Measurements from ENCODE around the gene EFHD1.
"Not testable (repeated sequence)": the region's sequence is repeated elsewhere in the genome, so short reads cannot be mapped to it uniquely, and the experiment has no call there.

EFHD1 gene

DNA sequence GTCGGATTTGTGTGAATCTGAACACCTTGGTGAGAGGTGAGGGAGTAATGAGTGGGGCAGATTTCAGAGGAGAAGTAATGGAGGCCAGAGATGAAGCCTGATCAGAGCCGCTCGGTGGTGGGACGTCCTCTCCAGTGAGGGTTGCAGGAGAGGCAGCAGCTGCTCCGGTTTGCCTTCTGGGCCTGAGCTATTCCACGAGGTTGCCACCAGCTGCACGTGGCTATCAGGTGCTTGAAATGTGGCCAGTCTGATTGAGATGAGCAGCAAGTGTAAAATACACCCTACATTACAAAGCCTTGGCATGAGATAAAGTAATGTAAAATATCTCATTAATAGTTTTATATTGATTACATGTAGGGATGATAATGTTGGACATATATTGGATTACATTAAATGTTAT, 10.8 kb upstream of the EFHD1 start:
- no peak for DNase-seq

DNA sequence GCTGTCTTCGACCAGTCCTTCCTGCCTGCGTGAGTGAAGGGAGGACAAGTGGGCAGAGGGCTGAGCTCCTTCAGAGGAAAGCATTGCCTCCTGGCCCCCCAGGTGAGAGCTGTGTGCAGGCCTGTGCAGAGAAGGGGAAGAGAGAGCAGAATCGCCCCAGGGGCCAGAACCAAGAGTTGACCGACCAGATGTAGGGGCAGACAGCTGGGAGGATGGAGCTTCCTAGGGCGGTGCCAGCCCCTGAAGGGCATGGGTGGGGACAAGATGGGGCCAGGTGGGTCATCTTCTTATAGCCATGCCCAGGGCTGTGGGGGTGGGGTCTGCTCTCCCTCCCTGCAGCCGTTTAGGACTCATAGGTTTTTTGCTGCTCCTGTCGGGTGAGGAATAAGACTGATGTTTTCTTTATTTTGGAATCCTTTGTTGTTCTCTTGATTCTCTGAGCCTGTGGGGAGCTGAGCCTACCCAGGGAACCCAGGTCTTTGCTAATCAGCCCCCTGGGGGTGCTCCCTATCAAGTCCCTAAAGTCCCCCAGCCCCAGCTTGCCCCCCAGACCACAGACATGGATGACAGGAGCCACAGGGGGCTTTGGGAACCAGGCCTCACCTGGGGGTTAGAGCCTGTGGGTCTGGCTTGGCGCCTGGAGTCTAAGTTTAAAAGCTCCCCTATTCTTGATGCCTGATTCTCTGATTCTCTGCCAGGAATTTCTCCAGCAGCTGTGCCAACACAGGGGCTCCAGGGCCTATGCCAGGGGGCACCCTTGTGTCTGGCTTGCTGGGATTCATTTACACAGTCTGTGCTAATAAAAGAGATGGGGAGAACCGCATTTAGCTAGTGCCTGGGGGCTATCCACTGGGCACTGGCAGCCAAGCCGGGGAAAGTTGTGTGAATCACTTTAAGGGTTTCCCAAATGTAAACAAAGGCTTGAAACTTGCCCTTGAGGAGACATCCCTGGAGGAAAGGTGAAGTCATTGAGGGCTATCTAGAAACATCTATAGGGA, 9.3 kb upstream of the EFHD1 start:
- no peak for DNase-seq

DNA sequence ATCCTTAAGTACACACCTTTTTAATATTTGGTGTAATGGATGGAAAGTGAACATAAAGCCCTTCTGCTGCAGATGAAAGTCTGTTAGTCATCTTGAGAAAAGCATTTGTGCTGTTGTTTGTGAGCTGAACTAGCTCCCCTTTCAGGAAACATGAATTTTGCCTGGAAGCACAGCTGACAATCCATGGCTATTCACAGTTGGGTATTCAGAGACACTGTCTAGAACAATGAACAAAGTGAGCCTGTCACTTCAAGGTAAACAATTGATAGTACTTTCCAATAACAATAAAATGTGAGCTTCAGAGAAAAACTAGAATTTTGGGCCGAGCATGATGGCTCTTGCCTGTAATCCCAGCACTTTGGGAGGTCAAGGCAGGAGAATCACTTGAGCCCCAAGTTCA, 6.8 kb upstream of the EFHD1 start:
- peak; percentile 38 for DNase-seq

DNA sequence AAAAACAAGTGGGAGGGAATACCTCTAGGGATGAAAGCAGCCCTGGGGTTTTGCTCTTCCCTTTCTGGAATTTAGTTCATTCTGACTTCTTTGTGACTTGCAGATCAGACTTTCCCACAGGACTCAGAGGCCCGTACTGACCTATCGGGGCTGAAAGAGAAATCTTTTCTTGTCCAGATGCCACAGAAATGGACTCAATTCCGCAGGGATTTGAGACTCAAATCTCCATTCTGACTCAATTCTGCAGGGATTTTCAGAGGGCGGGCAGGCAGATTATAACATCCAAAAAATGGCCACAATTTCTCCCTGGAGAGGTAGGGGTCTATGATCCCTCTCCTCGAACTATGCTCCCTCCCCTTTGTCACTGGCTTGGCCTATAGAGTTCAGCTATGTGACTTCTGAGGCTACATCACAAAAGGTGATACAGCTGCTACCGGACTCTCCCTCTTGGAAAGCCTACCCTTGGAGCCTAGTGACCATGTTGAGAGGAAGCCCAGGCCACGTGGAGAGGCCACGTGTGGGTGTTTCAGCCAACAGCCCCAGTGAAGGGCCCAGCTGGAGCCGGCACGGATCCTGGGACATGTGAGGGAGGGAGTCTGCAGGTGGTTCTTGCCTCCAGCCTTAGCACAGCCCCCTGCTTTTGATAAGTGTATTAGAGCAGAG, 4.8 kb upstream of the EFHD1 start:
- peak; percentile 82 for DNase-seq

DNA sequence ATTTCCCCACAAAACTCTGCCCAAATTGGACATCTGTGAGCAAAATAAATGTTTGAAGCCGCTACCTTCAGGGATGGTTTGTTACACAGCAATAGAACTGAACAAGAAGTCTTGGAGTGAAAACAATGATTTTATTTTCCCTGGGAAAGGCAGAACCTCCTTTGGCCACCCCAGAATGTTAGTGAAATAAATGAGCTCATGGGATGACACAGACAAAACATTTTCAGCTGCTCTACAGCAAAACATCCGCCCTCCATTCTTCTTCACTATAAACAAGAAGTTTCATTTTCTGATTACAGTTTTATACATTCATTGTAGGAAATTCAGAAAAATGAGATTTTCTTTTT, 4.3 kb upstream of the EFHD1 start:
- DNase-seq = peak; percentile 82

DNA sequence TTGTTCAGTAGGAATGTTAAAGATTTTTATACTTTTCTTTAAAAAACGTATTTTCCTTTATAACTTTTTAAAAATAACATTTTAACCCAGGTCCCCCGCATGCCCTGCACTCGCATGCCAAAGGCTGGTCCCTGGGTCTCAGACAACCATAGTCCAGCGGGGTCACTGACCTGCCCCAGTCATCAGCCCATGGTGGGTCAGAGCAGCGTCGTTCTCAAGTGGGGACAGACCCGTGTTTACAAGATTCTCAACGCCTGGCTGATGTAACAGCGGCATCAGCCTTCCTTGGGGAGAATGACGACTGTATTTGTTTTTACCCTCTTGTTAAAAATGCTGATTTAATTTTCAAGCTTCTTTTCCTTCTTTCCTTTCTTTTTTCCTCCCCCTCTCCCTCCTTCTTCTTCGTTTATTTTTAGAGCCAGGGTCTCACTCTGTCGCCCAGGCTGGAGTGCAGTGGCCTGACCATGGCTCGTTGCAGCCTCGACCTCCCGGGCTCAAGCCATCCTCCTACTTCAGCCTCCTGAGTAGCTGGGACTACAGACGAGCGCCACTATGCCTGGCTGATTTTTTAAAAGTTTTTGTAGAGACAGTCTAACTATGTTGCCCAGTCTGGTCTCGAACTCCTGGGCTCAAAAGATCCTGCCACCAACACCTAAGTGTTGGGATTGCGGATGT, 1.0 kb upstream of the EFHD1 start:
- no peak for DNase-seq

DNA sequence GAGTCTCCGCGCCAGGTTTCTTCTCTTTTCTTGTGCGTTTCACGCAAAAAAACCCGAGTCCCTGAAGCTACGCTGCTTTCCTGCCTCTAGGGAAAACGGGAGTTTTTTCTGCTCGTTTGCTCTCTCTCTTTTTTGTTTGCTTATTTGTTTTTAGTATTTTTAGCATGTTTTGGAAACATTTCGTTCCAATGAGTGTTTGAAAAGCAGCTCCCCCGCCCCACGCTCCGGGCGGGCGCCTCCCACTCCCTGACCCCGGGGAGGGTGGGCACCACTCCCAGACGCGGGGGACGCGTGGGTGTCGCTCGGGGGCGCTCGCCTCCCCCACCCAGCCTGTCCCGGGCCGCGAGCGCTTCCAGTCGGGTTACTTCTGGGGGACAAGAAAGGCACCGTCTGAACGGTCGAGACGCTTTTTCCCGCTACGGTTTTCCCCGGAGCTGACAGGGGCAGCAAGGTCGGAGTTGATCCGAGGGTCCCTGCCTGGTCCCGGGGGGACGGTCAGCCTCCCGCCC, 446 bp upstream of the EFHD1 start:
- DNase-seq = peak; percentile 90

DNA sequence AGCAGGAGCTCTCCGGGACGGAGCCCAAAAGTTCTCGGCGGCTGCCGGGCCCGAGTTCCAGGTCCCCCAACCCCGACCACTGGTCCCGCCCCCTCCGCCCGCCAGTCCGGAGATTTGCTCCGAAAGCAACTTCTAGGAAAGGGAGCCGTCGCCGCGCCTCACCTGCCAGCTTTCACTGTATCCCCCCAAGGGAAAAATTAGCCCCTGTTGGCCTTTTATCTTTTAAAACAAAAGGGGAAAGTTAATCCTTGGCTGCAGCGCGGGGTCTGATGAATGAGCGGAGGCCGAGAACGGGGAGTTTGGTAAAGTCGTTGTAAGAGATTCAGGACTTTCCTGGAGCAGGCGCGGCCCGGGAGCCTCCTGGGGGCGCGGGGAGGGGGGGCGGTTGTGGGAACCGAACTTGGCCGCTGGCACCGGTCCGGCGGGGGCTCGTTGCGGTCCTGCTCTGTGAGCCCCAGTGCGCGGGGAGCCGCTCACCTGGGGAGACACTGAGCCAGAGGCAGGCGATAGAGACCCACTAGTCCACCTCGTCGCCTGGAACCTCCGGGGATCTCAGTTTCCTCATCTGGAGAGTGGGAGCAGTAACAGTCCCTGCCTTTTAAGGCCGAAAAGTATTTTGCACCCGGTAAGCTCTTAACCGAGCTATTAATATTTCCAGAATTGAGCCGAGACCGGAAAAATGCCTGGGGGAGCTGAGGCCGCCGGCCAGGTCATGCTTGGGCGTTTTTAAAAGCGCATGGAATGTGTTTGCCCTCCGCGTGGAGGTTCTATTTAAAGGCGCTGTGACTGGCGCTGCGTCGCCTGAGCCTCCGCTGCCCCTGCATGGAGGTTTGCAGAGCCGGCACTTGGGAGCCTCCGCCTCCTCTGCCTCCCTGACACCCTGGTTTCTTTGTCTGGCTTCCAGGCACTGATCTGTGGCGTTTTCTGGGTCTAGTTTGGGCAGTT, 1.1 kb downstream of the EFHD1 start:
- DNase-seq = no peak

DNA sequence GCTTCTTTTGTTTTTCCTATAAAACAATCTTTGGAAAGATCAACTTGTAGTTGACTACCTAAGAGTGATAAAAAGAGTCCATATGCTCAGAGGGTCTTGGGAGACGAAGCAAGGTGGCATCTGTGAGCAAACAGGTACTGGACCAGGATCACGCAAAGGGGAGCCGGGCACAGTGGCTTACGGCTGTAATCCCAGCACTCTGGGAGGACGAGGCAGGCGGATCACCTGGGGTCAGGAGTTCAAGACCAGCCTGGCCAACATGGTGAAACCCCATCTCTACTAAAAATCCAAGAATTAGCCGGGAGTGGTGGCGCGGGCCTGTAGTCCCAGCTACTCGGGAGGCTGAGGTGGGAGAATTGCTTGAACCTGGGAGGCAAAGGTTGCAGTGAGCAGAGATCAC, 2.0 kb downstream of the EFHD1 start:
- DNase-seq = not testable (repeated sequence)

DNA sequence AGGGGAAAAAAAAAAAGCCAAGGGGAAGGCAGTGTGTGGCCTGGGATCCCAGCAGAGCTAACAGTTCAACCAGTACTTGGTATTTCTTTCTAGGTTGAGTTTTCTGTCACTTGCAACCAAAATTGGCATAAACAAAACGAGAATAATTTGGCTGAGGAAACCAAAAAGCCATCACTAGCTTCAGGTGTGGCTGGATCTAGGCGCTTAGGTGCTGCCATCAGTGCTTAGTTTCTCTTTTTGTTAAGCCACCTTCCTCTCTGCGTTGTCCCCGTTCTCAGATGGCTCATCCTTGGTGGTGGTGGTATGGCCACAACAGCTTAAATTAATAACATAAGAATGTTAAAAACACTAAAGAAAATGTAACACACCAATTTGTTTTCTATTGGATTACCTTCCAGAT, 2.4 kb downstream of the EFHD1 start:
- DNase-seq = no peak

DNA sequence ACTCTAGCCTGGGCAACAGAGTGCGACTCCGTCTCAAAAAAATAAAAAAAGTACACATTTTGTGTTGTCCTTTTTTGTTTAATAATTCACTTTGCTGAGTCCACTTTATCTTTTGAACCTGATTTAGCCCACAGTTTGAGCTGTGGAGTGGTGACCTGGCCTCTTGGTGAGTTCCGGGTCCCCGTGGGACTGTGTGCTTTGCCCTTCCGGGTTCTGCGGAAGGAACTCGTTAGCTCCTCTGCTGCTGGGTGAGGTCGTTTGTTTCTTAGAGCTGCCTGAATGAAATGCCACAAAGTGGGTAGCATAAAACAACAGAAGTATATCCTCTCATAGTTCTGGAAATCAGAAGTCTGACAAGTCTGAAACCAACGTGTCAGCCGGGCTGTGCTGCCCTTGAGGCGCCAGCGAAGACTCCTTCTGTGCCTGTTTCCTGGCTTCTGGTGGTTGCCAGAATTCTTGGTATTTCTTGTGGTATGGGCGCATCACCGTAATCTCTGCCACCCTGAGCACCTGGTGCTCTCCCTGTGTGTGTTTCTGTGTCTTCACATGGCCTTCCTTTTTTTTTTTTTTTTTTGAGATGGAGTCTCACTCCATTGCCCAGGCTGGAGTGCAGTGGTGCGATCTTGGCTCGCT, 3.5 kb downstream of the EFHD1 start:
- no peak for DNase-seq

DNA sequence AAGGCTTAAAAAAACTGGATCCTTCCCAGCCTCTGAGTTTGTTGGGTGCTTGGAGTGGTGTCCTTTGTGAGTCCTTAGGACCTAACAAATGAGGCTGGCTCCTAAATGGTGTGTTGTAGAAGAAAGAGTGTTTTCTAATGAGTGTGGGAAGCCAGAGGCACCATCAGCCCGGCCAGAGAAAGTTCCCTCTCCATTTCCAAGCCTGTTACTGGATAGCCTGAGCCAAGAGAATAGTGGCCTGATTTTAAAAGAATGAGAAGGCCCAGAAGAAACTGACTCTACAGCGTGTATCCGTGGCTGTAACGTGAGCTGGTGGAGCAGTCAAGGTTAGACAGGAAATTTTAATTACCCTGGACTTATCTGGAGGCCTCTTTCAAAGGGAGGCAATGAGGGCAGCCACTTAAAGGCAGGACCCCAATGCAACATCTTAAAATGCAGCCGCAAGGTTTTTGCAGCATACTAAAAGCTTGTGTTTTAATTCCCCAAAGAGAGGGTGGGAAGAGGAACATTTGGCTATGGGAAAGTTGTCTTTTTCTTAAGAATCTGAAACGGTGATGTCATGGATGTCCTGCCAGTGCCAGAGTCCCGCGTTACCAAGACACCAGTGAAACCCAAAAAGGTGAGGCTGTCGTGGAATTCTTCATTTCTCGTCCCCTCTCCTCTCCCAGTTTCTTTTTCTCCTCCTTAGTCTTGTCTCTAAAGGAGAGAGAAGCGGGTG, 4.6 kb downstream of the EFHD1 start:
- DNase-seq = peak; percentile 49

DNA sequence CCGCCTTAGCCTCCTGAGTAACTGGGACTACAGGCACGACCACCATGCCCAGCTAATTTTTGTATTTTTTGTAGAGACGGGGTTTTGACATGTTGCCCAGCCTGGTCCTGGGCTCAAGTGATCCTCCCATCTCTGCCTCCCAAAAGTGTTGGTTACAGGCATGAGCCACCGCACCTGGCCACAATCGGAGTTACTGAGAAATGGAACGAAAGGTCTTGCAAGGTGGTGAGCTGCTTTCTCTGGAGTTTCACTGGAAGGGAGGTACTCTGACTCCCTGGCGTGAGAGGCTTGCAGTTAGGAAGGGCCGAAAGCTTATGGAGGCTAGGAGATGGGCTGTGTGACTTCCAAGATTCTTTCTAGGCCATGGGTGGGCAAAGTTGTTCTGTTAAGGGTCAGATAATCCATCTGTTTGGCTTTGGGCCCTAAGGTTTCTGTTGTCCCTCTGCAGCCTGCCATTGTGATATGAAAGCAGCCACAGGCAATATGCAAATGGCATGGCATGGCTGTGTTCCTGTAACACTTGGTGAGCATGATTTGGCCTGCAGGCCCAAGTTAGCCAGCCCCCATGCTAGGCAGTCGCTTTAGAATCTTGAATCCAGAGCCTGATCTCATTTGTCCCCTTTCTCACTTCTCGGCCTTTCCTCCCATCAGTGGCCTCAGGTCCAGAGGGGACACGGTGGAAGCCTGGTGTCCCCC, 7.9 kb downstream of the EFHD1 start:
- no peak for DNase-seq

DNA sequence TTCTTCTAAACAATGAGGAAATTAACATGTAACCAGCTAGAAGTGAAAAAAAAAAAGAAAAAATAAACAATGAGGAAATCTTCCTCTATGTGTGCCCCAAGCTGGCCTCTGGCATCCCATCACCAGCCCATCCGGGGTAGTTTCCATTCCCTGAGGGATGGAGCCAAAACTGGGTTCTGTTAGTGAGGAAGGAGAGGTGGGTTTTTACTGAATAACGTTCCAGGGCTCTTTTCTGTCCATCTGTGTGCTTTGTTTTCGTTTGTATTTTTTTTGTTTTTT, 9.7 kb downstream of the EFHD1 start:
- DNase-seq = no peak

DNA sequence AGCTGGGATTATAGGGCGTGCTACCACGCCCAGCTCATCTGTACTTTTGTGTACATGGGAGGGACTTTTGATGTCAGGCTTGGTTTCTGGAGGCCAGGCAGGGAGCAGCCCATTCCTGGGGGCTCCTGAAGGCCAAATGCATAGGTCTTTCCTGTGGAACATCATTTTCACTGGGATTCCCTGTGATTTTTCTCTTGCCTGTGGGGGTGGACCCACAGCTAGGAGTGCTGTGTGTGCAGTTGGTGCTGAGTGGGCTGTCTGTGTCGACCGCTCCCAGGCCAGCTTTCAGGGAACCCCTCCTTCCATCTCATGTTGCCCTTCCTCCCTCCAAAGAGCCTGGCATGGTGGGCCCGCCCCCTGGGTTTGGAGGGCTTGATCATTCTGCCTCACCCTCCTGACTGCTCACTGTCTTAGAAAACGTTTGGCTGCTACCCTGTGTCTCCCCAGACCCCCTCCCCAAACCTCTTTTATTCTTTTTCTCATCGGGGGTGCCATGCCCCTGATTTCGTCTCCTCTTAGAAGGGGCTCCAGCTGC, 10.5 kb downstream of the EFHD1 start:
- no peak for DNase-seq

DNA sequence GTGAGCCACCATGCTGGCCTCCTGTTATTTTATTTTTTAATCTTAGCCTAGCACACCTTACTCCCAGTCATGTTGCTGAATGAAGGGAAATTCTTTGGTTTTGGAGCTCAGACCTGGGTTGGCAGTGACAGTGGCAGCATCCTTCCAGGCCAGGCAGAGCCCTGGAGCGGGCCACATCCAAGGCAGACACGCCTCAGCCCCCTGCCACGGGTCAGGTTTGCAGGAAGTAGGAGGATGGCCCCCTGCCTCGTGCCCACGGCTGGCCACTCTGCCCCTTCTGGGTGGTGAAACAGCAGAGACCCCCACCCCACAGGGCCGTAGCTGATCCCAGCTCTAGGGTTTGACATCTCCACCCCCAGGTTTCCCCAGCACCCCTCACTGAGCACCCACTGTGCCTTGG, 11.7 kb downstream of the EFHD1 start:
- no peak for DNase-seq

DNA sequence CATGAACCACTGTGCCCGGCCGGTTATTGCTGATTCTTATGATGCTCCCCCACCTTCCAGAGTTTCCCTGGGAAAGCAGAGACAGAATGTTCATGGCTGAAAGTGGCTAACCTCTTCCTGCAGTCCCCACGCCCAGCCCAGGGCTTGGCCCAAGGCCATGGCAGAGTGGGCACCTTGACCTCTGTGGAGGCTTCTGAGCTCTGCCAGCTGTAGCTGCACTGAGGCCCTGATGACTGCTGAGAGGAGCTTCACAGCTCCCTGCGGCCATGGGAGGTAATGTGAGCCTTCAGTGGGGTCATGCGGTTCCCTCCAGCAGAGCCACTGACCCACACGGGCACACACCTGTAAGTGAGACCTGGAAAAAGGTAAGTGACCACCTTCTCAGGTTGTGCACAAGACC, 13.3 kb downstream of the EFHD1 start:
- DNase-seq = no peak

DNA sequence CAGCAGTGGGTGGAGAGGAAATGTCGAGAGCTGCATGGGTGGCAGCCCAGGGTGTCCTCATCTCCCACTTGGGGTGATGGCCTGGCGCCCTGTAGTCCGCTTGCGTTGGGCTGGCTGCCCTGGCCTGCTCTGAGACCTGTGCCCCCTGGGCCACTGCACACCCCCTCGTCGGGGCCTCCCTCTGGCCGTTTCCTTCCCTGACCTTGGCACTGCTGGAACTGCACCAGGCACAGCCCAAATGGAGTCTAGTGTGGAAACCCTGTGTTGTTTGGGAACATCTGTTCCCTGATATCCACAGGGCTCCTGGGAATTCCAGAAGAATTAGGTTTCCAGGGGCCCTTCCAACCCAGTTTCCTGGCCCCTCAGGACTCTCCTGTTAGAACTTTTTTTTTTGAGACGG, 13.9 kb downstream of the EFHD1 start:
- DNase-seq = no peak

DNA sequence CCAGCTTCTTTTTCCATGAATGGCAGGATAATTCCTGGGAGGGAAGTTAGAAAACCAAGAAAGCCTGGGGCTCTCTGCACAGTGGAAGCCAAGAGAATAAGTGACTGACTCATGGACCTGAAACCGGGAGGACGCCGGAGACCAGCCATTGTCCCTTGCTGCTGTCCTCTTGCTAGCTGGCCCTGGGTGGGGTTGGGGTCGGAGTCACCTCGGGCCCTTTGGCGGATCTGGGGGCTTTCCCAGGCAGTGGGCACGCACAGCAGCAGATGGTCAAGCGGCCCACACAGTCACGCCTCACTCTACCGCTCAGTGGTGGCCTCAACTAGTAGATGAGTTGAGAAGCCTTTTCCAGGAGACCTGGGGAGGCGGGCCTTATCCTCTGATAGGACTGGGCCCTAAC, 15.6 kb downstream of the EFHD1 start:
- DNase-seq = no peak

DNA sequence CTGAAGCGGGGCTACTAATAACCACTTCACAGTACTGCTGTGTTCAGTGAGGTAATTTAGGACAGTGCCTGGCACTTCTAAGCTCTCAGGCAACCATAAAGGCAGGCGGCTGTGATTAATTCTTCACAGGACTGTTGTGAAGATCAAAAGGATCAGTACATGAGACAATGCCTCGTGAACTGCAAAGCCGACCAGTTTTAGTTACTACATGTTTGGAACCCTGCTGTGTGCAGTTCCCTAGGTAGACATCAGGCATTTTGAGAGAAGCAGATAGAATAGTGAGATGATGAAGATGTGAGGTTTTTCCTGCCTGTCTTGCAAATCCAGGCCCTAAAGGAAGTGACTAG, 19.1 kb downstream of the EFHD1 start:
- DNase-seq = no peak

DNA sequence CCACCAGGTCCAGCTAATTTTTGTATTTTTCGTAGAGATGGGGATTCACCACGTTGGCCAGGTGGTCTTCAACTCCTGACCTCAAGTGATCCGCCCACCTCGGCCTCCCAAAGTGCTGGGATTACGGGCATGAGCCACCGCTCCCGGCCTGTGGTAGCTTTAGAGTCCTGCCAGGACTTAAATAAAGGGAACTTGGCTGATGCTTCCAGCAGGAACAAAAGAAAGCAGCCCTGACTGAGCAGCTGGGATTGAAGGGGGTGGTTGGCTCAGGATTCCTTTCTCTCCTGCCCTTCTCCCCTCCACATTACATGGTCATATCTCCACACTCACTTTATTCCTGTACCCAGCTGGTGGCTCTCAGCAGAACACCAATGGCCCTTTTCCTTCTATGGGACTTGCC, 20.0 kb downstream of the EFHD1 start:
- DNase-seq = no peak

Measured in midbrain (tissue), 1 donor.